MG63 (cell line): ENCODE results near the gene PELI3. TPM values are rescaled to one million over a fixed set of nuclear protein-coding genes. Genes with fewer than 3 reads are reported as not detected.

Experiments
- DNase-seq: peaks from one replicate; pipeline ENCODE4 v3.0.0-alpha.2; 2020
- H3K27me3 ChIP-seq: fragments of 250-450 bp; sonication (Bioruptor Pico); 2 replicates; pipeline ENCODE4 v1.5.1; 2020; ENCODE audit warnings: mild to moderate bottlenecking, moderate library complexity
- H3K36me3 ChIP-seq: fragments of 250-450 bp; sonication (Bioruptor Pico); 2 replicates; pipeline ENCODE4 v1.5.1; 2020; ENCODE audit warnings: mild to moderate bottlenecking, moderate library complexity
- H3K4me3 ChIP-seq: fragments of 250-450 bp; sonication (Bioruptor Pico); 2 replicates; pipeline ENCODE4 v1.5.1; 2020; ENCODE audit warnings: mild to moderate bottlenecking, moderate library complexity
- H3K9me3 ChIP-seq: fragments of 250-450 bp; sonication (Bioruptor Pico); 2 replicates; pipeline ENCODE4 v1.5.1; 2020; ENCODE audit warnings: mild to moderate bottlenecking, moderate library complexity
- total RNA-seq: library from RNA; depleted of rRNA; stranded (reverse); fragments of >200 nt; shearing (Covaris generic); gene quantifications from 2 replicates; pipeline ENCODE4 v1.2.3, GENCODE V29; 2014; ENCODE audit warnings: low replicate concordance

Gene PELI3
- total RNA-seq, 1 experiment from 2014 or later, result 7.3 TPM

- peaks cover 17% of the 10 kb centered on the region for H3K36me3 ChIP-seq
- peak overlapping the region; percentile 72 for H3K4me3 ChIP-seq
- no peaks in the 10 kb centered on the region for H3K9me3 ChIP-seq
- DNase-seq, result no peak
- H3K27me3 ChIP-seq, result no peaks in the 10 kb centered on the region
Measured at GRCh38 chr11:66478729-66479393, 12.2 kb downstream of the PELI3 start.

- Histone ChIP-seq H3K9me3 (no peaks in the 10 kb centered on the region), H3K27me3 (no peaks in the 10 kb centered on the region), H3K4me3 (peak overlapping the region; percentile 72), H3K36me3 (peaks cover 17% of the 10 kb centered on the region)
- DNase-seq, result peak; percentile 65
Measured at GRCh38 chr11:66479394-66480116, 12.8 kb downstream of the PELI3 start.

- DNase-seq, result peak; percentile 98
- Histone ChIP-seq H3K4me3 (peak within 1 kb of the TSS; percentile 72), H3K9me3 (no peaks in the 10 kb centered on the region), H3K36me3 (peaks cover 17% of the 10 kb centered on the region), H3K27me3 (no peaks in the 10 kb centered on the region)
Measured at GRCh38 chr11:66480117-66480938, 13.6 kb downstream of the PELI3 start, which contains the start of gene DPP3. DPP3 (plus strand) TSS chr11:66480434; CDS start chr11:66482201, 1,767 bp downstream.

- no peak overlapping the region for H3K4me3 ChIP-seq
- H3K27me3 ChIP-seq, result no peaks in the 10 kb centered on the region
- H3K36me3 ChIP-seq, result peaks cover 18% of the 10 kb centered on the region
- no peaks in the 10 kb centered on the region for H3K9me3 ChIP-seq
- no peak for DNase-seq
Measured at GRCh38 chr11:66484806-66485380, 18.2 kb downstream of the PELI3 start.

GRCh38 chr11:66488957-66489356, 22.3 kb downstream of the PELI3 start:
- no peaks in the 10 kb centered on the region for H3K27me3 ChIP-seq
- no peaks in the 10 kb centered on the region for H3K9me3 ChIP-seq
- no peak for DNase-seq
- no peak overlapping the region for H3K4me3 ChIP-seq
- peaks cover 12% of the 10 kb centered on the region for H3K36me3 ChIP-seq

GRCh38 chr11:66489636-66490035, 22.9 kb downstream of the PELI3 start:
- Histone ChIP-seq H3K4me3 (no peak overlapping the region), H3K36me3 (peaks cover 12% of the 10 kb centered on the region), H3K9me3 (no peaks in the 10 kb centered on the region), H3K27me3 (no peaks in the 10 kb centered on the region)
- no peak for DNase-seq

- no peak for DNase-seq
- H3K27me3 ChIP-seq, result no peaks in the 10 kb centered on the region
- no peak overlapping the region for H3K4me3 ChIP-seq
- H3K36me3 ChIP-seq, result peaks cover 12% of the 10 kb centered on the region
- H3K9me3 ChIP-seq, result no peaks in the 10 kb centered on the region
Measured at GRCh38 chr11:66491315-66491935, 24.7 kb downstream of the PELI3 start.

- no peak for DNase-seq
Measured at GRCh38 chr11:66492161-66492865, 25.6 kb downstream of the PELI3 start.

GRCh38 chr11:66493130-66493529, 26.4 kb downstream of the PELI3 start:
- H3K9me3 ChIP-seq, result no peaks in the 10 kb centered on the region
- no peak for DNase-seq
- H3K27me3 ChIP-seq, result no peaks in the 10 kb centered on the region
- H3K4me3 ChIP-seq, result no peak overlapping the region
- H3K36me3 ChIP-seq, result peaks cover 16% of the 10 kb centered on the region

More at GRCh38 chr11:66492161-66492865, 25.6 kb downstream of the PELI3 start:
- Histone ChIP-seq H3K9me3 (no peaks in the 10 kb centered on the region), H3K36me3 (peaks cover 14% of the 10 kb centered on the region), H3K27me3 (no peaks in the 10 kb centered on the region), H3K4me3 (no peak overlapping the region)

GRCh38 chr11:66494458-66494857, 27.8 kb downstream of the PELI3 start:
- Histone ChIP-seq H3K9me3 (no peaks in the 10 kb centered on the region), H3K36me3 (peaks cover 21% of the 10 kb centered on the region), H3K27me3 (no peaks in the 10 kb centered on the region), H3K4me3 (no peak overlapping the region)
- no peak for DNase-seq

- Histone ChIP-seq H3K4me3 (no peak overlapping the region), H3K27me3 (no peaks in the 10 kb centered on the region), H3K9me3 (no peaks in the 10 kb centered on the region), H3K36me3 (peaks cover 18% of the 10 kb centered on the region)
- DNase-seq, result no peak
Measured at GRCh38 chr11:66494935-66495334, 28.2 kb downstream of the PELI3 start.

- H3K36me3 ChIP-seq, result peaks cover 18% of the 10 kb centered on the region
- no peak overlapping the region for H3K4me3 ChIP-seq
- no peak for DNase-seq
- no peaks in the 10 kb centered on the region for H3K9me3 ChIP-seq
- H3K27me3 ChIP-seq, result no peaks in the 10 kb centered on the region
Measured at GRCh38 chr11:66495401-66495854, 28.7 kb downstream of the PELI3 start.

GRCh38 chr11:66497206-66497605, 30.5 kb downstream of the PELI3 start:
- Histone ChIP-seq H3K9me3 (no peaks in the 10 kb centered on the region), H3K4me3 (no peak overlapping the region), H3K27me3 (no peaks in the 10 kb centered on the region), H3K36me3 (peaks cover 11% of the 10 kb centered on the region)
- no peak for DNase-seq

- DNase-seq, result no peak
- no peak overlapping the region for H3K4me3 ChIP-seq
- no peaks in the 10 kb centered on the region for H3K9me3 ChIP-seq
- peaks cover 14% of the 10 kb centered on the region; the same call in 1 of the 2 replicates for H3K36me3 ChIP-seq
- no peaks in the 10 kb centered on the region for H3K27me3 ChIP-seq
Measured at GRCh38 chr11:66498506-66498905, 31.8 kb downstream of the PELI3 start.

GRCh38 chr11:66505276-66505816, 38.6 kb downstream of the PELI3 start:
- Histone ChIP-seq H3K36me3 (peaks cover 14% of the 10 kb centered on the region), H3K4me3 (no peak overlapping the region), H3K27me3 (no peaks in the 10 kb centered on the region), H3K9me3 (no peaks in the 10 kb centered on the region)
- DNase-seq, result no peak
